Activated effector memory CD4-positive, alpha-beta T cell treated with anti-CD3 and anti-CD28 coated beads, Interleukin-2, amount 50 U/mL, for 16 hours (primary cell): ENCODE results near the gene UBXN6.

Experiments
- DNase-seq: peaks from one replicate; pipeline ENCODE4 v3.0.0-alpha.2; 2020

UBXN6 gene

GRCh38 chr19:4455719-4456475 is 1.7 kb downstream of the UBXN6 start:
- no peak for DNase-seq

GRCh38 chr19:4454747-4455718 is 2.6 kb downstream of the UBXN6 start:
- DNase-seq = no peak

- no peak for DNase-seq
These were observed 4.1 kb downstream of the UBXN6 start for GRCh38 chr19:4453232-4454179.

GRCh38 chr19:4452230-4452990 is 5.2 kb downstream of the UBXN6 start:
- no peak for DNase-seq

GRCh38 chr19:4449639-4450028 is 8.0 kb downstream of the UBXN6 start:
- no peak for DNase-seq

- no peak for DNase-seq
These were observed 8.5 kb downstream of the UBXN6 start for GRCh38 chr19:4449022-4449638.

- no peak for DNase-seq
These were observed 9.2 kb downstream of the UBXN6 start for GRCh38 chr19:4448147-4448985.

GRCh38 chr19:4447327-4448146 is 10.1 kb downstream of the UBXN6 start:
- no peak for DNase-seq

GRCh38 chr19:4446704-4447200 is 10.8 kb downstream of the UBXN6 start:
- DNase-seq = no peak

GRCh38 chr19:4445963-4446703 is 11.5 kb downstream of the UBXN6 start:
- DNase-seq = no peak

- no peak for DNase-seq
These were observed 12.5 kb downstream of the UBXN6 start for GRCh38 chr19:4444765-4445741.

- DNase-seq = no peak
These were observed 13.4 kb downstream of the UBXN6 start for GRCh38 chr19:4443966-4444764.

- DNase-seq = no peak
These were observed 14.4 kb downstream of the UBXN6 start for GRCh38 chr19:4443188-4443587.

GRCh38 chr19:4442819-4443146 is 14.8 kb downstream of the UBXN6 start:
- no peak for DNase-seq

- no peak for DNase-seq
These were observed 15.4 kb downstream of the UBXN6 start for GRCh38 chr19:4441994-4442818.

- DNase-seq = no peak
These were observed 18.4 kb downstream of the UBXN6 start for GRCh38 chr19:4439243-4439642.
